Parathyroid adenoma (tissue), 2 donors: ENCODE measurements around the gene TSPAN18.

Experiments used
- H2AFZ ChIP-seq: fragments of 300-600 bp; sonication (generic); one replicate; pipeline ENCODE4 v1.7.0; 2017; ENCODE audit warnings: antibody characterized with exemption, mild to moderate bottlenecking
- H3K27ac ChIP-seq: fragments of 300-600 bp; sonication (generic); one replicate; pipeline ENCODE4 v1.7.0; 2017
- H3K27me3 ChIP-seq: fragments of 300-600 bp; sonication (generic); one replicate; pipeline ENCODE4 v1.7.0; 2017; ENCODE audit warnings: low read length; ENCODE audit not compliant: control insufficient read depth, insufficient read depth
- H3K36me3 ChIP-seq: fragments of 300-600 bp; sonication (generic); one replicate; pipeline ENCODE4 v1.7.0; 2017; ENCODE audit warnings: low read length; ENCODE audit not compliant: control insufficient read depth, insufficient read depth
- H3K4me1 ChIP-seq: fragments of 300-600 bp; sonication (generic); one replicate; pipeline ENCODE4 v1.7.0; 2017; ENCODE audit warnings: control low read depth
- H3K4me2 ChIP-seq: fragments of 300-600 bp; sonication (generic); one replicate; pipeline ENCODE4 v1.7.0; 2017; ENCODE audit warnings: low read length
- H3K4me3 ChIP-seq: fragments of 300-600 bp; sonication (generic); one replicate; pipeline ENCODE4 v1.7.0; 2017; ENCODE audit warnings: low read depth, low read length
- H3K79me2 ChIP-seq: fragments of 300-600 bp; sonication (generic); one replicate; pipeline ENCODE4 v1.7.0; 2017; ENCODE audit warnings: control low read depth
- H3K9ac ChIP-seq: fragments of 300-600 bp; sonication (generic); one replicate; pipeline ENCODE4 v1.7.0; 2017; ENCODE audit warnings: mild to moderate bottlenecking
- H3K9me3 ChIP-seq: fragments of 300-600 bp; sonication (generic); one replicate; pipeline ENCODE4 v1.7.0; 2017; ENCODE audit warnings: low read length; ENCODE audit not compliant: control insufficient read depth
- TF ChIP-seq, protein P1 (sequence below): fragments of 300-600 bp; sonication (generic); IDR thresholded peaks from one replicate; pipeline ENCODE4 v1.7.0; 2017; ENCODE audit warnings: antibody characterized with exemption, mild to moderate bottlenecking
- donor health status: primary hyperparathyroidism.

Gene TSPAN18

GRCh38 chr11:44960200-44960845 lies 233.6 kb downstream of the TSPAN18 start:
- Histone ChIP-seq H2AFZ (no peak overlapping the region), H3K4me3 (no peak overlapping the region), H3K9ac (no peak overlapping the region), H3K4me1 (no peaks in the 10 kb centered on the region), H3K27me3 (no peaks in the 10 kb centered on the region), H3K4me2 (no peak overlapping the region), H3K27ac (no peak overlapping the region), H3K79me2 (no peaks in the 10 kb centered on the region), H3K9me3 (no peaks in the 10 kb centered on the region), H3K36me3 (no peaks in the 10 kb centered on the region)
- TF ChIP-seq, protein P1, sequence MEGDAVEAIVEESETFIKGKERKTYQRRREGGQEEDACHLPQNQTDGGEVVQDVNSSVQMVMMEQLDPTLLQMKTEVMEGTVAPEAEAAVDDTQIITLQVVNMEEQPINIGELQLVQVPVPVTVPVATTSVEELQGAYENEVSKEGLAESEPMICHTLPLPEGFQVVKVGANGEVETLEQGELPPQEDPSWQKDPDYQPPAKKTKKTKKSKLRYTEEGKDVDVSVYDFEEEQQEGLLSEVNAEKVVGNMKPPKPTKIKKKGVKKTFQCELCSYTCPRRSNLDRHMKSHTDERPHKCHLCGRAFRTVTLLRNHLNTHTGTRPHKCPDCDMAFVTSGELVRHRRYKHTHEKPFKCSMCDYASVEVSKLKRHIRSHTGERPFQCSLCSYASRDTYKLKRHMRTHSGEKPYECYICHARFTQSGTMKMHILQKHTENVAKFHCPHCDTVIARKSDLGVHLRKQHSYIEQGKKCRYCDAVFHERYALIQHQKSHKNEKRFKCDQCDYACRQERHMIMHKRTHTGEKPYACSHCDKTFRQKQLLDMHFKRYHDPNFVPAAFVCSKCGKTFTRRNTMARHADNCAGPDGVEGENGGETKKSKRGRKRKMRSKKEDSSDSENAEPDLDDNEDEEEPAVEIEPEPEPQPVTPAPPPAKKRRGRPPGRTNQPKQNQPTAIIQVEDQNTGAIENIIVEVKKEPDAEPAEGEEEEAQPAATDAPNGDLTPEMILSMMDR: no peak

- Histone ChIP-seq H3K27ac (no peak overlapping the region), H3K79me2 (no peaks in the 10 kb centered on the region), H2AFZ (no peak overlapping the region), H3K9ac (no peak overlapping the region), H3K4me1 (no peaks in the 10 kb centered on the region), H3K9me3 (no peaks in the 10 kb centered on the region), H3K27me3 (no peaks in the 10 kb centered on the region), H3K4me3 (no peak overlapping the region), H3K4me2 (no peak overlapping the region), H3K36me3 (no peaks in the 10 kb centered on the region)
- TF ChIP-seq, protein P1: no peak
Measured at GRCh38 chr11:44962464-44962863, 235.7 kb downstream of the TSPAN18 start.

- Histone ChIP-seq H3K36me3 (no peaks in the 10 kb centered on the region), H3K4me1 (no peaks in the 10 kb centered on the region), H3K9ac (no peak overlapping the region), H3K9me3 (no peaks in the 10 kb centered on the region), H3K27ac (no peak overlapping the region), H2AFZ (no peak overlapping the region), H3K79me2 (no peaks in the 10 kb centered on the region), H3K4me2 (no peak overlapping the region), H3K27me3 (no peaks in the 10 kb centered on the region), H3K4me3 (no peak overlapping the region)
- TF ChIP-seq, protein P1: no peak
Measured at GRCh38 chr11:44963136-44963535, 236.4 kb downstream of the TSPAN18 start.

DNA sequence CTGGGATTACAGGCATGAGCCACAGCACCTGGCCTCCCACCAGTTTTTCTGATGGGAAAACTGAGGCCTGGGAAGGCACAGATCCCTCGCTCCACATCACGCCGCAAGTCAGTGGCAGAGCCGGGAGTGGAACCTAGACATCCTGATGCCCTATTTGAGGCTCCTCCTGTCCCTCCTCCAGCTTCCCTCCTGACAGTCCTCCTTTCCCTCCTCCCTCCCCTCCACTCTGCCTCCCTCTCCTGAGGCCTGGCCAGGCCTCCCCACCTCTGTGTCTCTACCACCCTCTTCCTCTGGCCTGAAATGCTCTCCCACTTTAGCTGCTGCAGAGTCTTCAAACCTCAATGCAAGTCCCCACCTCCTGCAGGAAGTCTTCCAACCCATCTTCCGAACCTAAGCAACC lies 237.2 kb downstream of the TSPAN18 start:
- H3K9me3 ChIP-seq: no peaks in the 10 kb centered on the region
- H3K36me3 ChIP-seq: no peaks in the 10 kb centered on the region
- H3K4me3 ChIP-seq: no peak overlapping the region
- no peak overlapping the region for H3K9ac ChIP-seq
- H3K79me2 ChIP-seq: no peaks in the 10 kb centered on the region
- H2AFZ ChIP-seq: no peak overlapping the region
- no peaks in the 10 kb centered on the region for H3K27me3 ChIP-seq
- H3K27ac ChIP-seq: no peak overlapping the region
- H3K4me2 ChIP-seq: no peak overlapping the region
- H3K4me1 ChIP-seq: no peaks in the 10 kb centered on the region
- TF ChIP-seq, protein P1: no peak

DNA sequence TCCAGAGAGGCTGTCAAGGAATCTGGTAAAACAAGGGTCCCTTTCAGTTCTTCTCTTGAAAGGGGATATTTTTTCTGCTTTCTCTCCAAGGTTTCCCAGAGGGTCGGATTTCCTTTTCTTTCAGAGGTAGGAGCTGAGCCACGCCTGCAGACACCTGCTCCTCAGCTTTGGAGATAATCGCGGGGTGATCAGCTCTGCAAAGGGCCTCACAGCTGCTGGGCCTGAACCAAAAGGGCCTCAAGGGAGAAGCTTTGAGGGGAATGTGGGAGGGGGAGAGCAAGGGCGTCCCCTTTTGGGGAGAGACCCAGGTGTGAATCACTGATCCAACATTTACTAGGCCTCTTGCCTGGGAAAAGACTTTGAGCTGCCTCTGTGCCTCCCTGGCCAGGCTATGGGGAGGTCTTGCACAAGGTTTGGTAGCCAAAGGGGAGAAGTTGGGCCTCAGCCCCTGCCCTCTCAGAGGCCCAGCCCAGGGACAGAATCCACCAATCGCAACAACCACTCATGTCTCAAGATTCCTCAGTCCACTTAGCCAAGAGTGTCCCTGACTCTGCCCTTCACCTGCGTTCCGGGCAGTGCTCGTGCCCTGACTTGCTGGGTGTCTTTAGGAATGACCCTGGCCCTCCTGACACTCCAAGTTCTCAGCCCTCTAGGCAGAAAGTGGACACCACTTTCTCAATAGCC lies 237.9 kb downstream of the TSPAN18 start:
- H3K79me2 ChIP-seq: no peaks in the 10 kb centered on the region
- H3K36me3 ChIP-seq: no peaks in the 10 kb centered on the region
- TF ChIP-seq, protein P1: no peak
- H3K9ac ChIP-seq: no peak overlapping the region
- H2AFZ ChIP-seq: no peak overlapping the region
- H3K9me3 ChIP-seq: no peaks in the 10 kb centered on the region
- no peak overlapping the region for H3K4me3 ChIP-seq
- H3K4me2 ChIP-seq: no peak overlapping the region
- H3K27ac ChIP-seq: no peak overlapping the region
- H3K27me3 ChIP-seq: no peaks in the 10 kb centered on the region
- H3K4me1 ChIP-seq: no peaks in the 10 kb centered on the region
